ENCODE measurements around the gene CYFIP1. TPM values are rescaled to one million over a fixed set of nuclear protein-coding genes. Genes with fewer than 3 reads are reported as not detected.
"Not testable (repeated sequence)": the region's sequence is repeated elsewhere in the genome, so short reads cannot be mapped to it uniquely, and the experiment has no call there.

CYFIP1 gene
- 94.7 TPM for total RNA-seq

- no peaks in the 10 kb centered on the region for H3K4me1 ChIP-seq
- no peaks in the 10 kb centered on the region for H3K36me3 ChIP-seq
- DNase-seq (ENCODE audit: low spot score in 2 of 2): peak; percentile 35 to 92
- peak within 1 kb of the TSS; percentile 79 to 87 for H3K27ac ChIP-seq
- peak within 1 kb of the TSS; percentile 89 to 93 for H3K4me3 ChIP-seq
- no peaks in the 10 kb centered on the region for H3K27me3 ChIP-seq
- TF ChIP-seq CTCF (IDR thresholded peaks at IDR 0.05): no peak
- intact Hi-C loops (cut with DNase I): loop anchor here (1.0 to 5.0 kb wide), 5 partner anchors 18 to 142 kb away; partner anchors contain the start of genes NIPA2 and TUBGCP5
- H3K9me3 ChIP-seq: no peaks in the 10 kb centered on the region
Observed at GRCh38 chr15:22980189-22981050, at the start of gene CYFIP1. Gene CYFIP1, minus strand, starts transcription at chr15:22980368. Its CDS starts 33,083 bp downstream, at chr15:22947285.

- no peaks in the 10 kb centered on the region for H3K27me3 ChIP-seq
- intact Hi-C loops (cut with DNase I): no loop called here
- no peak for DNase-seq (ENCODE audit: low spot score in 2 of 2)
- no peaks in the 10 kb centered on the region for H3K4me1 ChIP-seq
- no peak for TF ChIP-seq CTCF (IDR thresholded peaks at IDR 0.05)
- H3K9me3 ChIP-seq: no peaks in the 10 kb centered on the region
- H3K27ac ChIP-seq: no peak overlapping the region
- no peak overlapping the region for H3K4me3 ChIP-seq
- H3K36me3 ChIP-seq: peaks cover 79 to 94% of the 10 kb centered on the region in 2 donors
Observed at GRCh38 chr15:23026218-23026617, 46.0 kb upstream of the CYFIP1 start.

- no peaks in the 10 kb centered on the region for H3K27me3 ChIP-seq
- intact Hi-C loops (cut with DNase I): no loop called here
- no peaks in the 10 kb centered on the region for H3K9me3 ChIP-seq
- peaks cover 85 to 99% of the 10 kb centered on the region in 2 donors for H3K36me3 ChIP-seq
- H3K4me1 ChIP-seq: no peaks in the 10 kb centered on the region
- no peak overlapping the region for H3K27ac ChIP-seq
- H3K4me3 ChIP-seq: no peak overlapping the region
- no peak for DNase-seq (ENCODE audit: low spot score in 2 of 2)
- no peak for TF ChIP-seq CTCF (IDR thresholded peaks at IDR 0.05)
Observed at GRCh38 chr15:23022156-23022555, 42.0 kb upstream of the CYFIP1 start.

- Histone ChIP-seq H3K4me1 (no peaks in the 10 kb centered on the region), H3K4me3 (no peak overlapping the region), H3K36me3 (peaks cover 60 to 89% of the 10 kb centered on the region in 2 donors), H3K27ac (no peak overlapping the region), H3K9me3 (no peaks in the 10 kb centered on the region), H3K27me3 (no peaks in the 10 kb centered on the region)
- no peak for TF ChIP-seq CTCF (IDR thresholded peaks at IDR 0.05)
- intact Hi-C loops (cut with DNase I): no loop called here
- DNase-seq (ENCODE audit: low spot score in 2 of 2): no peak
Observed at GRCh38 chr15:23014394-23015000, 34.3 kb upstream of the CYFIP1 start.

- no peak overlapping the region for H3K27ac ChIP-seq
- intact Hi-C loops (cut with DNase I): no loop called here
- H3K4me1 ChIP-seq: no peaks in the 10 kb centered on the region
- TF ChIP-seq CTCF (IDR thresholded peaks at IDR 0.05): no peak
- no peaks in the 10 kb centered on the region for H3K9me3 ChIP-seq
- DNase-seq (ENCODE audit: low spot score in 2 of 2): no peak
- no peak overlapping the region for H3K4me3 ChIP-seq
- peaks cover 55 to 89% of the 10 kb centered on the region in 2 donors for H3K36me3 ChIP-seq
- H3K27me3 ChIP-seq: no peaks in the 10 kb centered on the region
Observed at GRCh38 chr15:23013681-23014080, 33.5 kb upstream of the CYFIP1 start.

GRCh38 chr15:23012616-23013015 lies 32.4 kb upstream of the CYFIP1 start:
- H3K9me3 ChIP-seq; H3K4me1 ChIP-seq; H3K4me3 ChIP-seq; DNase-seq (ENCODE audit: low spot score in 2 of 2); intact Hi-C loops (cut with DNase I); H3K27ac ChIP-seq; H3K27me3 ChIP-seq: not testable (repeated sequence)
- H3K36me3 ChIP-seq: peaks cover 47 to 89% of the 10 kb centered on the region in 2 donors

Measured in ascending aorta (tissue), 2 donors.